Endothelial cell of umbilical vein (primary cell): Measurements from ENCODE around the gene SUMF1.

ENCODE experiments used
- CTCF ChIP-seq, 2 donors: IDR thresholded peaks; 1 replicate in 1 of 2; 2 replicates in 1 of 2; pipeline ENCODE4 v1.5.1; 2011; ENCODE audit warnings: low read length in 2 of 2, mild to moderate bottlenecking in 2 of 2, moderate library complexity in 2 of 2, control low read depth in 1 of 2, inconsistent platforms in 1 of 2, low read depth in 1 of 2; ENCODE audit not compliant: insufficient read depth in 1 of 2; ENCODE audit errors: extremely low read depth in 1 of 2
- EZH2 ChIP-seq: IDR thresholded peaks from 2 replicates; pipeline ENCODE4 v1.6.1; 2012; ENCODE audit warnings: borderline replicate concordance, low read depth, mild to moderate bottlenecking, moderate library complexity, low read length, inconsistent platforms; ENCODE audit not compliant: severe bottlenecking
- GATA2 ChIP-seq: IDR thresholded peaks from 2 replicates; pipeline ENCODE4 v1.7.0; 2011; ENCODE audit warnings: low read depth, mild to moderate bottlenecking, moderate library complexity, mixed read lengths, low read length; ENCODE audit not compliant: insufficient read length, insufficient read depth
- JUN ChIP-seq: IDR thresholded peaks from 2 replicates; pipeline ENCODE4 v1.6.1; 2011; ENCODE audit warnings: borderline replicate concordance, low read depth; ENCODE audit not compliant: insufficient read length, insufficient read depth
- POLR2A ChIP-seq: IDR thresholded peaks from 2 replicates; pipeline ENCODE4 v1.6.1; 2012; ENCODE audit warnings: low read depth, mild to moderate bottlenecking, control low read depth, low read length
- POLR2AphosphoS5 ChIP-seq: IDR thresholded peaks from 2 replicates; pipeline ENCODE4 v1.6.1; 2012; ENCODE audit warnings: low read depth, mild to moderate bottlenecking, control low read depth, low read length, moderate library complexity; ENCODE audit not compliant: insufficient read depth

- TF ChIP-seq CTCF (IDR thresholded peaks at IDR 0.05; ENCODE audit: extremely low read depth in 1 of 2, insufficient read depth in 1 of 2, low read depth in 1 of 2, low read length in 2 of 2) (no peak), EZH2 (no peak), JUN (no peak), POLR2AphosphoS5 (no peak), GATA2 (no peak), POLR2A (no peak)
These were observed 55.8 kb downstream of the SUMF1 start for GRCh38 chr3:4411236-4411635.
